Smooth muscle cell of the coronary artery (primary cell): ENCODE data around the gene ABTB2. TPM values are rescaled to one million over a fixed set of nuclear protein-coding genes. Genes with fewer than 3 reads are reported as not detected.

ENCODE experiments used
- total RNA-seq: library from RNA; depleted of rRNA; stranded (reverse); fragments of >200 nt; gene quantifications from 2 replicates; pipeline ENCODE4 v1.2.3, GENCODE V29; 2014; ENCODE audit warnings: low replicate concordance

Gene ABTB2
- total RNA-seq = 0.70 and 4.4 TPM in 2 replicates

GRCh38 chr11:34357701-34358257 lies at the start of gene ABTB2:
TSS of gene ABTB2 (minus strand) at chr11:34358010.

GRCh38 chr11:34105079-34105956 lies 252.5 kb downstream of the ABTB2 start, which contains the start of gene NAT10:
TSS of gene NAT10 (plus strand) at chr11:34105629. CDS start at chr11:34108226, 2,597 bp downstream.

Other genes with a start within 250 kb of the ABTB2 start
- 44.5 and 87.3 TPM in 2 replicates for gene CAT, start 80.9 kb upstream of the ABTB2 start, total RNA-seq
- gene ELF5, start 155.8 kb upstream of the ABTB2 start, total RNA-seq = not detected in 2 replicates